Chondrocyte (in vitro differentiated cells): ENCODE measurements around the gene SNX25. TPM values are rescaled to one million over a fixed set of nuclear protein-coding genes. Genes with fewer than 3 reads are reported as not detected.

Experiments
- DNase-seq: peaks from one replicate; pipeline ENCODE4 v3.0.0; 2021; ENCODE audit warnings: mixed read lengths, low spot score
- H3K27ac Mint-ChIP-seq: one replicate; pipeline ENCODE4 v1.8.0; 2021; ENCODE audit warnings: mild to moderate bottlenecking, moderate library complexity, mixed read lengths; ENCODE audit not compliant: unreplicated experiment
- H3K27me3 Mint-ChIP-seq: 2 replicates; pipeline ENCODE4 v1.8.0; 2021; ENCODE audit warnings: low read depth, mixed read lengths
- H3K36me3 Mint-ChIP-seq: 2 replicates; pipeline ENCODE4 v1.8.0; 2021; ENCODE audit warnings: low read depth, mixed read lengths
- H3K4me1 Mint-ChIP-seq: 2 replicates; pipeline ENCODE4 v1.8.0; 2021; ENCODE audit warnings: low read depth, mild to moderate bottlenecking, mixed read lengths
- H3K4me3 Mint-ChIP-seq: one replicate; pipeline ENCODE4 v1.8.0; 2021; ENCODE audit warnings: mild to moderate bottlenecking, moderate library complexity, mixed read lengths; ENCODE audit not compliant: unreplicated experiment
- H3K9me3 Mint-ChIP-seq: 2 replicates; pipeline ENCODE4 v1.8.0; 2021; ENCODE audit warnings: low read depth, mixed read lengths
- total RNA-seq: library from RNA; stranded (reverse); gene quantifications from 3 replicates; pipeline ENCODE4 v1.2.1, GENCODE V29; 2021
- TF ChIP-seq, protein P1 (sequence below): fragments of 200-600 bp; sonication (generic); IDR thresholded peaks from 2 replicates; pipeline ENCODE4 v1.5.0; 2021; ENCODE audit warnings: antibody characterized with exemption, mild to moderate bottlenecking, moderate library complexity

SNX25 gene
- total RNA-seq, 1 donor from 2014 or later, result 53.6 TPM

DNA sequence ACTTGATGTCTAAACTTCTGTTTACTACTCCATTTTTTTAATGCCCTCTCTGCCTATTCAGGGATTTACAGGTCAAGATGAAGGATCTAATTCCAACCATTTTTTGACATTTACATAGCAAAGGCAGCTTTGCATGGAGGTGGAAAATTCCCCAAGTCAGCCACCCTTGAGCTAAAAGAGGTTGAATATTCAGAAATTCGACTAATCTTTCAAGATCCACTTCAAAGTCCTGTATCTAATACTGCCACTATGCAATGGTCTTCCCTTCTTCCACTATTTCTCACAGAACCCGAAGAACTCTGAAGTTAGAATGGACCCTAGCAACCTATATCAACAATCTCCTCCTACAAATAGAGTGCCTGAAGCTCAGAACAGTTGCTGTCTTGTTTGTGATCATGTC lies 27.2 kb upstream of the SNX25 start:
- H3K4me1 Mint-ChIP-seq, result peaks cover 25% of the 10 kb centered on the region
- no peaks in the 10 kb centered on the region for H3K36me3 Mint-ChIP-seq
- TF ChIP-seq, protein P1, sequence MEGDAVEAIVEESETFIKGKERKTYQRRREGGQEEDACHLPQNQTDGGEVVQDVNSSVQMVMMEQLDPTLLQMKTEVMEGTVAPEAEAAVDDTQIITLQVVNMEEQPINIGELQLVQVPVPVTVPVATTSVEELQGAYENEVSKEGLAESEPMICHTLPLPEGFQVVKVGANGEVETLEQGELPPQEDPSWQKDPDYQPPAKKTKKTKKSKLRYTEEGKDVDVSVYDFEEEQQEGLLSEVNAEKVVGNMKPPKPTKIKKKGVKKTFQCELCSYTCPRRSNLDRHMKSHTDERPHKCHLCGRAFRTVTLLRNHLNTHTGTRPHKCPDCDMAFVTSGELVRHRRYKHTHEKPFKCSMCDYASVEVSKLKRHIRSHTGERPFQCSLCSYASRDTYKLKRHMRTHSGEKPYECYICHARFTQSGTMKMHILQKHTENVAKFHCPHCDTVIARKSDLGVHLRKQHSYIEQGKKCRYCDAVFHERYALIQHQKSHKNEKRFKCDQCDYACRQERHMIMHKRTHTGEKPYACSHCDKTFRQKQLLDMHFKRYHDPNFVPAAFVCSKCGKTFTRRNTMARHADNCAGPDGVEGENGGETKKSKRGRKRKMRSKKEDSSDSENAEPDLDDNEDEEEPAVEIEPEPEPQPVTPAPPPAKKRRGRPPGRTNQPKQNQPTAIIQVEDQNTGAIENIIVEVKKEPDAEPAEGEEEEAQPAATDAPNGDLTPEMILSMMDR, result no peak
- no peaks in the 10 kb centered on the region for H3K27me3 Mint-ChIP-seq
- peak overlapping the region; percentile 63 for H3K27ac Mint-ChIP-seq
- DNase-seq, result no peak
- no peaks in the 10 kb centered on the region for H3K9me3 Mint-ChIP-seq
- no peak overlapping the region for H3K4me3 Mint-ChIP-seq

- H3K4me1 Mint-ChIP-seq, result peaks cover 25% of the 10 kb centered on the region
- H3K27me3 Mint-ChIP-seq, result no peaks in the 10 kb centered on the region
- peaks cover 3% of the 10 kb centered on the region for H3K36me3 Mint-ChIP-seq
- no peak overlapping the region for H3K4me3 Mint-ChIP-seq
- DNase-seq, result no peak
- no peaks in the 10 kb centered on the region for H3K9me3 Mint-ChIP-seq
- no peak overlapping the region for H3K27ac Mint-ChIP-seq
- TF ChIP-seq, protein P1, result peak; percentile 95
Measured at GRCh38 chr4:185183622-185184281, 25.6 kb upstream of the SNX25 start.

- Mint-ChIP-seq H3K4me1 (peaks cover 13% of the 10 kb centered on the region), H3K27me3 (no peaks in the 10 kb centered on the region), H3K9me3 (no peaks in the 10 kb centered on the region), H3K4me3 (no peak overlapping the region), H3K27ac (no peak overlapping the region), H3K36me3 (peaks cover 7% of the 10 kb centered on the region)
- DNase-seq, result no peak
- TF ChIP-seq, protein P1, result no peak
Measured at GRCh38 chr4:185186769-185187168, 22.6 kb upstream of the SNX25 start.

DNA sequence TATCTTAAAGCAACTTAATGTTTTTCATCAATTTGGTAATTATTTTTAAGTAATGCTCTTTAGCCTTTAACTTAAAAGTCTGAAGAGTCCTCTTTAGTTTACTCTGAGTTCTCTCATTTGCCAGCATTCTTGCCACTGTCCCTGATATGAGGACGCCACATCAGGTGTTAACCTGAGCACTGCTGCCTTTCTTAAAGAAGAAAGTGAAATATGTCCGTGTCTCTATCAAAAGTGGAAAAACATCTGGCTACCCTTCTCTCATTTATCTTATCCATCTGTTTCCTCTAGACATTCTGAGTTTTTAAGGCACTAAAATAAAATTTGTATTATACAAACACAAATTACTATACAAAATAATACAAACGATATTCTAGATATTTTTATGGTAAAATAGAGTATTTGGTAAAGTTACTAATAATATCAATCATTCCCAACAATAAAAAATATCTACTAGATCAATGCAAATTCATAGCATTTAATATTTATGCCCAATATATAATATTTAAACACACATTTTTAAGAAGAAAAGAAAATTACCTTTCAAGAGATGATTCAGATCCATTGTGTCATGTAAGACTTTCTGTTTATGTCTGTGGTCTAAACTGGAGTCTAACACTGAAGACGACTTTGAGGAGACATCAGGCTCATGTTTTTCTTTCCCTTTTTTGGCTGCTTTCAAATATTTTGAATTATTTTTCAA lies 19.6 kb upstream of the SNX25 start:
- Mint-ChIP-seq H3K4me3 (no peak overlapping the region), H3K4me1 (peaks cover 9% of the 10 kb centered on the region), H3K9me3 (no peaks in the 10 kb centered on the region), H3K27ac (peak overlapping the region; percentile 51), H3K36me3 (peaks cover 7% of the 10 kb centered on the region), H3K27me3 (no peaks in the 10 kb centered on the region)
- no peak for DNase-seq
- TF ChIP-seq, protein P1, result no peak

DNA sequence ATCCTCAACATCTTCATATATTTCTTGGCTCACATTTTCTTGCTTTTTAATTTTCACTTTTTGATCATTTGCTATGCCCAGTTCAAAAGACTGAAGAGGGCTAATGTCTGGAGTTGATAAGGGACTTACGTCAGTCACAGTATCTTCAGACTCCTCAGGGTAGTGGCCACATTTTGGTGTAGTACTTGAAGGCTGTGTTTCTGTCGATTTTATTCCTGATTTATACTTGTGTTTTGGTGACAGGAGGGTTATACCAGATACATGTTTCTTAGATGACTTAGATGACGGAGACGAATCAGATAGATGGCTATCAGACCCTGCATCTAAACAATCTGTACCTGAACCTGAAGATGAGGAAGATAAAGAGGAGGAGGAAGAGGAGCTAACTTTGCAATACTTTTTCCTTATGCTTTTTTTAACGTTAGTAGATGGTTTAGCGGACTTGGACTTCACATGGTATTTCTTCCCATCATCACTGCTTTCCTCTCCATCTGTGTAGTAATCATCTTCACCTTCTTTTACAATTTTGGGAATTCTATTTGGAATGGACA lies 19.0 kb upstream of the SNX25 start:
- no peaks in the 10 kb centered on the region for H3K9me3 Mint-ChIP-seq
- H3K4me1 Mint-ChIP-seq, result peaks cover 9% of the 10 kb centered on the region
- TF ChIP-seq, protein P1, result no peak
- peak overlapping the region; percentile 51 for H3K27ac Mint-ChIP-seq
- DNase-seq, result no peak
- peaks cover 9% of the 10 kb centered on the region for H3K36me3 Mint-ChIP-seq
- H3K27me3 Mint-ChIP-seq, result no peaks in the 10 kb centered on the region
- no peak overlapping the region for H3K4me3 Mint-ChIP-seq
